Stomach (tissue), 4 donors: Measurements from ENCODE around the gene CACNB2.

Experiments used
- EP300 ChIP-seq: sonication (generic); formaldehyde crosslinking; IDR thresholded peaks from one replicate; pipeline ENCODE4 v1.6.1; 2017; ENCODE audit warnings: antibody characterized with exemption
- POLR2AphosphoS5 ChIP-seq, 3 donors: sonication (generic); formaldehyde crosslinking; IDR thresholded peaks; one replicate each; pipeline ENCODE4 v1.6.1; 2016; ENCODE audit warnings: antibody characterized with exemption in 3 of 3
- TF ChIP-seq, protein P1 (sequence below), 7 experiments: fragments of 450-650 bp in 4 of 7; fragments of 200-600 bp in 3 of 7; sonication (generic) in 3 of 7; IDR thresholded peaks; one replicate each; pipeline ENCODE4 v1.5.1; 2016 to 2019; ENCODE audit warnings: antibody characterized with exemption in 7 of 7, control low read depth in 2 of 7, mild to moderate bottlenecking in 1 of 7

- TF ChIP-seq EP300 (no peak), POLR2AphosphoS5 (IDR thresholded peaks at IDR 0.05) (no peak)
- TF ChIP-seq, protein P1, sequence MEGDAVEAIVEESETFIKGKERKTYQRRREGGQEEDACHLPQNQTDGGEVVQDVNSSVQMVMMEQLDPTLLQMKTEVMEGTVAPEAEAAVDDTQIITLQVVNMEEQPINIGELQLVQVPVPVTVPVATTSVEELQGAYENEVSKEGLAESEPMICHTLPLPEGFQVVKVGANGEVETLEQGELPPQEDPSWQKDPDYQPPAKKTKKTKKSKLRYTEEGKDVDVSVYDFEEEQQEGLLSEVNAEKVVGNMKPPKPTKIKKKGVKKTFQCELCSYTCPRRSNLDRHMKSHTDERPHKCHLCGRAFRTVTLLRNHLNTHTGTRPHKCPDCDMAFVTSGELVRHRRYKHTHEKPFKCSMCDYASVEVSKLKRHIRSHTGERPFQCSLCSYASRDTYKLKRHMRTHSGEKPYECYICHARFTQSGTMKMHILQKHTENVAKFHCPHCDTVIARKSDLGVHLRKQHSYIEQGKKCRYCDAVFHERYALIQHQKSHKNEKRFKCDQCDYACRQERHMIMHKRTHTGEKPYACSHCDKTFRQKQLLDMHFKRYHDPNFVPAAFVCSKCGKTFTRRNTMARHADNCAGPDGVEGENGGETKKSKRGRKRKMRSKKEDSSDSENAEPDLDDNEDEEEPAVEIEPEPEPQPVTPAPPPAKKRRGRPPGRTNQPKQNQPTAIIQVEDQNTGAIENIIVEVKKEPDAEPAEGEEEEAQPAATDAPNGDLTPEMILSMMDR (IDR thresholded peaks at IDR 0.05) = no peak
These were observed 121.6 kb downstream of the CACNB2 start for GRCh38 chr10:18261768-18262231.
